H1 (cell line): ENCODE data around the gene MTAP. TPM values are rescaled to one million over a fixed set of nuclear protein-coding genes. Genes with fewer than 3 reads are reported as not detected.
A peak's percentile ranks its signal among the peaks of the same experiment; 100 is the strongest.

ENCODE experiments used
- CTCF ChIA-PET: fragments of 300-600 bp; sonication (Branson Sonifier 250); formaldehyde crosslinking; loops from one replicate; lab custom pipeline; 2021; ENCODE audit not compliant: partially characterized antibody; lab: Charles Lee
- POLR2A ChIA-PET: fragments of 300-600 bp; sonication (Branson Sonifier 250); formaldehyde crosslinking; loops from one replicate; lab custom pipeline; 2021; ENCODE audit warnings: inconsistent platforms; ENCODE audit not compliant: partially characterized antibody; lab: Charles Lee
- DNase-seq, 2 experiments: peaks; one replicate each; pipeline versions ENCODE4 v3.0.0 to v3.0.0-alpha.2; 2010 to 2022; ENCODE audit warnings: low spot score in 2 of 2, low read depth in 1 of 2, mixed read lengths in 1 of 2
- FAIRE-seq: peaks from 2 replicates; lab custom pipeline; 2011; peaks lifted over from hg19 to GRCh38; lab: Jason Lieb, UNC
- H2AFZ ChIP-seq: 2 replicates; pipeline ENCODE4 v1.8.1; 2012; ENCODE audit warnings: low read length, inconsistent platforms
- H2AK5ac ChIP-seq: 2 replicates; pipeline ENCODE4 v1.6.1; 2013; ENCODE audit warnings: low read depth, low read length
- H2BK120ac ChIP-seq: replicated peaks from 2 replicates; pipeline ENCODE3; 2013; ENCODE audit warnings: low read depth, low read length, inconsistent platforms
- H2BK12ac ChIP-seq: 2 replicates; pipeline ENCODE4 v1.6.1; 2013; ENCODE audit warnings: low read depth, low read length
- H2BK15ac ChIP-seq: 2 replicates; pipeline ENCODE4 v1.6.1; 2013; ENCODE audit warnings: low read length
- H2BK20ac ChIP-seq: 2 replicates; pipeline ENCODE4 v1.6.1; 2013; ENCODE audit warnings: low read length
- H2BK5ac ChIP-seq: 2 replicates; pipeline ENCODE4 v1.6.1; 2013; ENCODE audit warnings: low read depth, low read length
- H3K14ac ChIP-seq: 2 replicates; pipeline ENCODE4 v1.6.1; 2013; ENCODE audit warnings: inconsistent platforms; ENCODE audit not compliant: insufficient read length
- H3K18ac ChIP-seq: 2 replicates; pipeline ENCODE4 v1.6.1; 2013; ENCODE audit warnings: low read length; ENCODE audit errors: extremely low read depth
- H3K23ac ChIP-seq: 2 replicates; pipeline ENCODE4 v1.6.1; 2013; ENCODE audit warnings: inconsistent platforms; ENCODE audit not compliant: insufficient read length
- H3K23me2 ChIP-seq: 2 replicates; pipeline ENCODE4 v1.6.1; 2013; ENCODE audit warnings: low read depth, low read length
- H3K27ac ChIP-seq: 2 replicates; pipeline ENCODE4 v1.6.1; 2011; ENCODE audit warnings: low read depth, low read length, inconsistent platforms
- H3K27me3 ChIP-seq, 4 experiments: replicated peaks in 1 of 4; 1 replicate in 1 of 4; 2 replicates in 3 of 4; pipeline versions ENCODE4 v1.6.1 to v1.8.1; 2011 to 2013; ENCODE audit warnings: low read length in 3 of 4, mild to moderate bottlenecking in 3 of 4, inconsistent platforms in 2 of 4, mixed read lengths in 2 of 4, moderate library complexity in 1 of 4; ENCODE audit not compliant: control insufficient read depth in 3 of 4, insufficient read depth in 3 of 4; ENCODE audit errors: extremely low read depth in 1 of 4
- H3K36me3 ChIP-seq, 4 experiments: 2 replicates each; pipeline versions ENCODE4 v1.6.1 to v1.8.1; 2011 to 2013; ENCODE audit warnings: mild to moderate bottlenecking in 4 of 4, low read length in 3 of 4, moderate library complexity in 2 of 4, control low read depth in 1 of 4, inconsistent platforms in 1 of 4; ENCODE audit not compliant: insufficient read depth in 4 of 4, control insufficient read depth in 2 of 4
- H3K4ac ChIP-seq: replicated peaks from 2 replicates; pipeline ENCODE3; 2013; ENCODE audit warnings: low read length, low read depth, mixed read lengths, inconsistent platforms; ENCODE audit not compliant: insufficient read length
- H3K4me1 ChIP-seq, 4 experiments: replicated peaks in 1 of 4; 1 replicate in 1 of 4; 2 replicates in 3 of 4; pipeline versions ENCODE4 v1.6.1 to v1.8.1; 2011 to 2013; ENCODE audit warnings: low read length in 3 of 4, inconsistent platforms in 2 of 4, mixed read lengths in 1 of 4; ENCODE audit not compliant: insufficient read depth in 4 of 4, control insufficient read depth in 3 of 4
- H3K4me2 ChIP-seq, 2 experiments: 2 replicates each; pipeline versions ENCODE4 v1.6.1 to v1.8.1; 2011 to 2013; ENCODE audit warnings: low read depth in 2 of 2, low read length in 2 of 2, control low read depth in 1 of 2, inconsistent platforms in 1 of 2, mild to moderate bottlenecking in 1 of 2; ENCODE audit not compliant: insufficient read depth in 1 of 2
- H3K4me3 ChIP-seq, 4 experiments: fragments of 200-600, 300-600 bp in 1 of 4; sonication (generic), shearing (Covaris generic), sonication (Bioruptor Twin) in 1 of 4; 2 replicates each; pipeline versions ENCODE4 v1.5.1 to v1.8.1; 2011 to 2016; ENCODE audit warnings: low read length in 4 of 4, low read depth in 3 of 4, control low read depth in 2 of 4, inconsistent platforms in 2 of 4, mild to moderate bottlenecking in 2 of 4, mixed read lengths in 1 of 4, moderate library complexity in 1 of 4; ENCODE audit not compliant: insufficient read depth in 2 of 4; ENCODE audit errors: extremely low read depth in 1 of 4
- H3K56ac ChIP-seq: replicated peaks from 2 replicates; pipeline ENCODE3; 2013; ENCODE audit warnings: low read depth, mild to moderate bottlenecking, mixed read lengths, low read length, inconsistent platforms; ENCODE audit not compliant: insufficient read length
- H3K79me1 ChIP-seq: 2 replicates; pipeline ENCODE4 v1.6.1; 2013; ENCODE audit warnings: low read depth, low read length, control low read depth
- H3K79me2 ChIP-seq, 2 experiments: 2 replicates each; pipeline versions ENCODE4 v1.6.1 to v1.8.1; 2012 to 2013; ENCODE audit warnings: low read length in 2 of 2, mild to moderate bottlenecking in 2 of 2, inconsistent platforms in 1 of 2; ENCODE audit not compliant: insufficient read depth in 2 of 2, control insufficient read depth in 1 of 2
- H3K9ac ChIP-seq, 4 experiments: replicated peaks in 1 of 4; 1 replicate in 1 of 4; 2 replicates in 3 of 4; pipeline versions ENCODE4 v1.6.1 to v1.8.1; 2011 to 2013; ENCODE audit warnings: low read depth in 3 of 4, low read length in 3 of 4, control low read depth in 2 of 4, mild to moderate bottlenecking in 2 of 4, moderate library complexity in 2 of 4, inconsistent platforms in 1 of 4; ENCODE audit errors: extremely low read depth in 1 of 4
- H3K9me3 ChIP-seq, 2 experiments: 2 replicates each; pipeline versions ENCODE4 v1.6.1 to v1.8.1; 2012 to 2013; ENCODE audit warnings: mild to moderate bottlenecking in 2 of 2, moderate library complexity in 2 of 2, control low read depth in 1 of 2, inconsistent platforms in 1 of 2, low read depth in 1 of 2, low read length in 1 of 2, mixed read lengths in 1 of 2; ENCODE audit not compliant: insufficient read depth in 2 of 2
- H4K20me1 ChIP-seq, 2 experiments: replicated peaks in 1 of 2; 2 replicates each; pipeline versions ENCODE3 to v1.8.1; 2011 to 2013; ENCODE audit warnings: inconsistent platforms in 2 of 2, low read length in 2 of 2, mild to moderate bottlenecking in 1 of 2; ENCODE audit not compliant: insufficient read depth in 2 of 2, control insufficient read depth in 1 of 2
- H4K5ac ChIP-seq: 2 replicates; pipeline ENCODE4 v1.6.1; 2013; ENCODE audit warnings: low read length, low read depth, mixed read lengths, inconsistent platforms; ENCODE audit not compliant: insufficient read length
- H4K8ac ChIP-seq: 2 replicates; pipeline ENCODE4 v1.8.0; 2013; ENCODE audit warnings: mild to moderate bottlenecking, moderate library complexity, low read length, inconsistent platforms; ENCODE audit not compliant: insufficient read depth; ENCODE audit errors: extremely low read depth
- H4K91ac ChIP-seq: replicated peaks from 2 replicates; pipeline ENCODE3; 2013; ENCODE audit warnings: low read length, mixed read lengths, inconsistent platforms; ENCODE audit not compliant: insufficient read length
- ASH2L ChIP-seq: fragments of 200-600, 300-600 bp; sonication (generic); IDR thresholded peaks from one replicate; pipeline ENCODE4 v1.7.1; 2017; ENCODE audit warnings: low read length
- BACH1 ChIP-seq: IDR thresholded peaks from 2 replicates; pipeline ENCODE4 v1.6.1; 2012; ENCODE audit warnings: low read length, improper control_type of control experiment
- EP300 ChIP-seq, 2 experiments: IDR thresholded peaks; 1 replicate in 1 of 2; 2 replicates in 1 of 2; pipeline ENCODE4 v1.6.1; 2011 to 2012; ENCODE audit warnings: low read depth in 2 of 2, low read length in 2 of 2, mild to moderate bottlenecking in 2 of 2, borderline replicate concordance in 1 of 2, inconsistent platforms in 1 of 2, moderate library complexity in 1 of 2
- PHF8 ChIP-seq: fragments of 200-600 bp; sonication (generic); conservative IDR thresholded peaks from 2 replicates; pipeline ENCODE4 v1.7.1; 2012; ENCODE audit warnings: low read depth, mild to moderate bottlenecking, inconsistent platforms, low read length, moderate library complexity
- POLR2AphosphoS5 ChIP-seq: IDR thresholded peaks from 2 replicates; pipeline ENCODE4 v1.6.1; 2011; ENCODE audit warnings: low read depth, low read length
- WGBS, 2 experiments: shearing (Covaris generic) in 1 of 2; methylation state at CpG; one replicate each; pipeline versions ENCODE4 v1.1.6 to v1.1.7; 2013 to 2015; ENCODE audit warnings: low lambda C conversion rate in 2 of 2, mixed read lengths in 2 of 2, inconsistent platforms in 1 of 2, low coverage in 1 of 2, missing lambda C conversion rate in 1 of 2; ENCODE audit not compliant: insufficient replicate concordance in 2 of 2, insufficient coverage in 1 of 2, insufficient read length in 1 of 2; ENCODE audit errors: extremely low coverage in 1 of 2, missing lambda C conversion rate in 1 of 2; 5-methylcytosine and 5-hydroxymethylcytosine counted together
- polyA plus RNA-seq, 7 experiments: library from polyadenylated mRNA; depleted of rRNA in 3 of 7; stranded (reverse) in 5 of 7; unstranded in 2 of 7; fragments of >200 nt in 5 of 7; fragments of 200-250 nt in 2 of 7; gene quantifications; 1 replicate in 5 of 7; 2 replicates in 1 of 7; 4 replicates in 1 of 7; pipeline versions ENCODE4 v1.2.1 to v1.2.3, GENCODE V29; 2011 to 2013; ENCODE audit warnings: missing spikeins in 2 of 7, mixed read lengths in 2 of 7
- total RNA-seq: library from RNA; stranded (reverse); fragmentation: NEBNext Ultra II Directional; extraction: Animal tissue kit (Norgen Biotek cat#: 25700); gene quantifications from 2 replicates; pipeline ENCODE4 v1.2.1, GENCODE V29; 2021

Gene MTAP
- total and polyA plus RNA-seq, 2 of the 8 experiments (the other 6 are each of a cell fraction or from before 2014, with no cell fraction given) = 16.4 to 100 TPM

GRCh38 chr9:21810881-21811280 is 8.4 kb downstream of the MTAP start:
- Histone ChIP-seq H3K9ac (no peak overlapping the region), H3K79me2 (peaks cover 8 to 97% of the 10 kb centered on the region in 2 experiments), H3K9me3 (no peaks in the 10 kb centered on the region), H2BK12ac (no peak overlapping the region), H2AFZ (no peak overlapping the region), H3K56ac (no peak overlapping the region), H2BK5ac (no peak overlapping the region), H4K91ac (no peak overlapping the region), H3K36me3 (peaks cover 15 to 58% (median 40%) of the 10 kb centered on the region in 4 experiments), H3K14ac (no peak overlapping the region), H3K18ac (no peak overlapping the region), H2BK15ac (no peak overlapping the region), H3K23ac (no peak overlapping the region), H2BK20ac (no peak overlapping the region), H3K27ac (no peak overlapping the region), H2AK5ac (no peak overlapping the region), H3K4me3 (no peak overlapping the region), H2BK120ac (no peak overlapping the region), H3K23me2 (no peaks in the 10 kb centered on the region), H4K8ac (no peak overlapping the region), H3K27me3 (no peaks in the 10 kb centered on the region), H3K4me2 (no peak overlapping the region), H4K5ac (no peak overlapping the region), H4K20me1 (peaks cover 37 to 39% of the 10 kb centered on the region in 2 experiments), H3K79me1 (peaks cover 14% of the 10 kb centered on the region), H3K4me1 (peaks cover 0 to 5% (median 2%) of the 10 kb centered on the region in 4 experiments; a peak in 4 of 7 replicates), H3K4ac (no peak overlapping the region)
- TF ChIP-seq ASH2L = no peak
- no peak for TF ChIP-seq EP300 (IDR thresholded peaks at IDR 0.05; ENCODE audit: borderline replicate concordance in 1 of 2, low read depth in 2 of 2, low read length in 2 of 2)
- 0 out of 2 replicates have a peak, but pooled peaks have one; percentile 7 for TF ChIP-seq POLR2AphosphoS5
- TF ChIP-seq BACH1 = no peak
- no peak for TF ChIP-seq PHF8
- FAIRE-seq (no peak), DNase-seq (no peak)
- 97% methylated on average over 6 of the region's 6 CpGs; no CpG with 5 or more reads in 1 of the 2 experiments for WGBS, 2 experiments
- ChIA-PET CTCF (interaction anchor here (0.9 to 5.0 kb wide), 8 partner anchors 8 to 575 kb away, joined by 3 to 36 read pairs (median 8); partner anchors contain the start of gene CDKN2B), POLR2A (interaction anchor here (1.6 to 3.9 kb wide), 2 partner anchors 8 to 24 kb away, joined by 3 to 28 read pairs; partner anchors contain the start of gene MTAP)
